SU-DHL-6 (cell line): ENCODE results near the gene GPR22.

ENCODE experiments used
- EZH2phosphoT487 ChIP-seq: fragments of 200-600 bp; sonication (generic), shearing (Covaris generic); conservative IDR thresholded peaks from 2 replicates; pipeline ENCODE4 v1.6.1; 2018; ENCODE audit warnings: mild to moderate bottlenecking, antibody characterized with exemption, low read length, moderate library complexity, mixed read lengths
- TF ChIP-seq, protein P1 (sequence below): fragments of 200-600 bp; sonication (generic); IDR thresholded peaks from one replicate; pipeline ENCODE4 v1.5.1; 2017; ENCODE audit warnings: antibody characterized with exemption, mild to moderate bottlenecking, low read length, moderate library complexity; ENCODE audit not compliant: insufficient read depth, poor library complexity, severe bottlenecking

- TF ChIP-seq, protein P1, sequence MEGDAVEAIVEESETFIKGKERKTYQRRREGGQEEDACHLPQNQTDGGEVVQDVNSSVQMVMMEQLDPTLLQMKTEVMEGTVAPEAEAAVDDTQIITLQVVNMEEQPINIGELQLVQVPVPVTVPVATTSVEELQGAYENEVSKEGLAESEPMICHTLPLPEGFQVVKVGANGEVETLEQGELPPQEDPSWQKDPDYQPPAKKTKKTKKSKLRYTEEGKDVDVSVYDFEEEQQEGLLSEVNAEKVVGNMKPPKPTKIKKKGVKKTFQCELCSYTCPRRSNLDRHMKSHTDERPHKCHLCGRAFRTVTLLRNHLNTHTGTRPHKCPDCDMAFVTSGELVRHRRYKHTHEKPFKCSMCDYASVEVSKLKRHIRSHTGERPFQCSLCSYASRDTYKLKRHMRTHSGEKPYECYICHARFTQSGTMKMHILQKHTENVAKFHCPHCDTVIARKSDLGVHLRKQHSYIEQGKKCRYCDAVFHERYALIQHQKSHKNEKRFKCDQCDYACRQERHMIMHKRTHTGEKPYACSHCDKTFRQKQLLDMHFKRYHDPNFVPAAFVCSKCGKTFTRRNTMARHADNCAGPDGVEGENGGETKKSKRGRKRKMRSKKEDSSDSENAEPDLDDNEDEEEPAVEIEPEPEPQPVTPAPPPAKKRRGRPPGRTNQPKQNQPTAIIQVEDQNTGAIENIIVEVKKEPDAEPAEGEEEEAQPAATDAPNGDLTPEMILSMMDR: no peak
- TF ChIP-seq EZH2phosphoT487: no peak
Measured at GRCh38 chr7:107464666-107465226, 5.1 kb upstream of the GPR22 start.
